GM18520 (cell line): ENCODE measurements around the gene VASH2.
"Not testable (repeated sequence)": the region's sequence is repeated elsewhere in the genome, so short reads cannot be mapped to it uniquely, and the experiment has no call there.

ENCODE experiments used
- ATAC-seq: cut with Tn5 transposase; IDR thresholded peaks from one replicate; pipeline ENCODE4 v1.9.1; 2021; ENCODE audit not compliant: unreplicated experiment

The VASH2 gene

GRCh38 chr1:213017447-213018273, 67.3 kb downstream of the VASH2 start:
- ATAC-seq, result no peak

- ATAC-seq, result no peak
These were observed 69.1 kb downstream of the VASH2 start for GRCh38 chr1:213019450-213019849.

- no peak for ATAC-seq
These were observed 69.7 kb downstream of the VASH2 start for GRCh38 chr1:213020016-213020415.

- not testable (repeated sequence) for ATAC-seq
These were observed 76.7 kb downstream of the VASH2 start for GRCh38 chr1:213027024-213027423.

GRCh38 chr1:213032651-213033050, 82.3 kb downstream of the VASH2 start:
- ATAC-seq, result no peak

- no peak for ATAC-seq
These were observed 84.4 kb downstream of the VASH2 start for GRCh38 chr1:213034713-213035112.

- no peak for ATAC-seq
These were observed 85.2 kb downstream of the VASH2 start for GRCh38 chr1:213035573-213035972.
